GM12878 (cell line): ENCODE data around the gene ACAP1. TPM values are rescaled to one million over a fixed set of nuclear protein-coding genes. Genes with fewer than 3 reads are reported as not detected.

ENCODE experiments used
- BACH1 ChIP-seq: fragments of 450-650 bp; IDR thresholded peaks from 2 replicates; pipeline ENCODE4 v1.6.1; 2017; ENCODE audit warnings: mild to moderate bottlenecking, borderline replicate concordance
- CHD2 ChIP-seq: IDR thresholded peaks from 2 replicates; pipeline ENCODE4 v1.6.1; 2011; ENCODE audit warnings: low read depth, low read length, improper control_type of control experiment, borderline replicate concordance
- EP300 ChIP-seq, 2 experiments: fragments of 150-350 bp in 1 of 2; IDR thresholded peaks; 2 replicates each; pipeline ENCODE4 v1.6.1; 2011 to 2012; ENCODE audit warnings: low read depth in 2 of 2, low read length in 2 of 2, borderline replicate concordance in 1 of 2, improper control_type of control experiment in 1 of 2, inconsistent platforms in 1 of 2; ENCODE audit not compliant: control insufficient read depth in 1 of 2
- POLR2A ChIP-seq: IDR thresholded peaks from 2 replicates; pipeline ENCODE4 v1.6.1; 2011; ENCODE audit warnings: low read depth, mild to moderate bottlenecking, low read length
- POLR2AphosphoS5 ChIP-seq: IDR thresholded peaks from 2 replicates; pipeline ENCODE4 v1.6.1; 2011; ENCODE audit warnings: mild to moderate bottlenecking, low read length, inconsistent platforms
- POU2F2 ChIP-seq: IDR thresholded peaks from 3 replicates; pipeline ENCODE4 v1.6.1; 2011; ENCODE audit warnings: low read depth, mild to moderate bottlenecking, low read length, borderline replicate concordance
- SP1 ChIP-seq: IDR thresholded peaks from one replicate; pipeline ENCODE4 v1.6.1; 2011; ENCODE audit warnings: low read depth, low read length
- SRF ChIP-seq, 2 experiments: IDR thresholded peaks; 2 replicates each; pipeline ENCODE4 v1.6.1; 2011; ENCODE audit warnings: low read depth in 2 of 2, low read length in 2 of 2, mild to moderate bottlenecking in 1 of 2, moderate library complexity in 1 of 2
- TARDBP ChIP-seq: IDR thresholded peaks from 2 replicates; pipeline ENCODE4 v1.6.1; 2016; ENCODE audit warnings: borderline replicate concordance
- TCF7 ChIP-seq: IDR thresholded peaks from 2 replicates; pipeline ENCODE4 v1.6.1; 2014; ENCODE audit warnings: antibody characterized with exemption, borderline replicate concordance
- ZNF207 ChIP-seq: fragments of 450-650 bp; IDR thresholded peaks from 2 replicates; pipeline ENCODE4 v1.6.1; 2014; ENCODE audit warnings: antibody characterized with exemption, mild to moderate bottlenecking, borderline replicate concordance
- polyA plus RNA-seq, 11 experiments: library from polyadenylated mRNA; depleted of rRNA in 4 of 11; unstranded in 6 of 11; stranded (reverse) in 5 of 11; fragments of >200 nt; fragmentation: Nextera tagmentation in 4 of 11; fragmentation: Illumina TruSeq in 1 of 11; extraction: Ambion mirVana in 4 of 11; extraction: Trizol in 1 of 11; gene quantifications; 1 replicate in 1 of 11; 2 replicates in 10 of 11; pipeline versions ENCODE4 v1.2.1 to v1.2.3, GENCODE V29; 2011 to 2016; ENCODE audit warnings: inconsistent platforms in 2 of 11, missing spikeins in 2 of 11, low read depth in 1 of 11
- total RNA-seq, 4 experiments: library from RNA; depleted of rRNA in 3 of 4; stranded (reverse); fragments of >200 nt in 3 of 4; fragmentation: Illumina TruSeq in 1 of 4; extraction: Trizol in 1 of 4; gene quantifications; 2 replicates each; pipeline versions ENCODE4 v1.2.1 to v1.2.3, GENCODE V29; 2013 to 2021
- TF ChIP-seq, protein P1 (sequence below): fragments of 450-650 bp; IDR thresholded peaks from 2 replicates; pipeline ENCODE4 v1.6.1; 2016; ENCODE audit warnings: mild to moderate bottlenecking, moderate library complexity, borderline replicate concordance
- TF ChIP-seq, protein P2 (sequence below): IDR thresholded peaks from 2 replicates; pipeline ENCODE4 v1.6.1; 2011; ENCODE audit warnings: low read depth, low read length, improper control_type of control experiment, borderline replicate concordance
- TF ChIP-seq, protein P3 (sequence below): fragments of 450-650 bp; IDR thresholded peaks from 2 replicates; pipeline ENCODE4 v1.6.1; 2018; ENCODE audit warnings: borderline replicate concordance, mild to moderate bottlenecking; ENCODE audit not compliant: partially characterized antibody

Gene ACAP1
- total and polyA plus RNA-seq, 10 of the 15 experiments (the other 5 are each of a cell fraction or from before 2014, with no cell fraction given) = 5.7 to 245 (median 118) TPM

DNA sequence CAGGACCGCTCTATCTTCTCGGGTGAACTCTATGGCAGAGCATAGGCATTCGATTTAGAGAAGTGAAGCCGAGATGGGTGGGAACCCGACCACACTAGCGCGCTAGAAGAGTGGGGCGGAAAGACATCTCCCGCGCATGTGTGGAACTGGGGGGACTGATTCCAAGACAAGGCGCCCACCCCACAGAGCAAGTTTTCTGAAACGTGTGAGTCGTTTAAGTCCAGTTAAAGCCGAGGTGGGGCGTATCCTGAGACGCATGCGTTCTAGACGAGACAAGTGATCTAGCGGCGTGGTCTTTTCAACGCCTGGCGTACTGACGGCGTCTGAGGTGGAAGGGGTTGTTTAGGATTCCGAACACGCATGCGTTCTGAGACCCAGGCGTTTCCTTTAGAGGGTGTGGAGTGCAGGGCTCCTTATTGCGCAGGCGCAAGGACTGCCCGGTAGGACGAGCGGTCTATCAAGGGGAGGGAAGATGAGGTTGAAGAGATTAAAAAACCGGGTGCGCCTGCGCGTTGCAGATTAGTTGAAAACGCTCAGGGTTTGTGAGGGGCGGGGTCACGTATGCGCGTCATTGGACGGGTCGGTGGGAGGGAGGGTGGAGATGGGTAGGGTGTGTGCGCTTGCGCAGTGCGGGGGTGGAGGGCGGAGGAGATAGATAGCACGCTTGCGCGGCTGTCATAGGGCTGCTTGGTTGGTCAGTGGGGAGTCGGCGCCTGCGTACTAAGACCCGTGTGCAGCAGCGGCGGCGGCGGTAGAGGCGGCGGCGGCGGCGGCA is 29.2 kb upstream of the ACAP1 start, which contains the start of gene EIF5A (continued):
- TF ChIP-seq, protein P1, sequence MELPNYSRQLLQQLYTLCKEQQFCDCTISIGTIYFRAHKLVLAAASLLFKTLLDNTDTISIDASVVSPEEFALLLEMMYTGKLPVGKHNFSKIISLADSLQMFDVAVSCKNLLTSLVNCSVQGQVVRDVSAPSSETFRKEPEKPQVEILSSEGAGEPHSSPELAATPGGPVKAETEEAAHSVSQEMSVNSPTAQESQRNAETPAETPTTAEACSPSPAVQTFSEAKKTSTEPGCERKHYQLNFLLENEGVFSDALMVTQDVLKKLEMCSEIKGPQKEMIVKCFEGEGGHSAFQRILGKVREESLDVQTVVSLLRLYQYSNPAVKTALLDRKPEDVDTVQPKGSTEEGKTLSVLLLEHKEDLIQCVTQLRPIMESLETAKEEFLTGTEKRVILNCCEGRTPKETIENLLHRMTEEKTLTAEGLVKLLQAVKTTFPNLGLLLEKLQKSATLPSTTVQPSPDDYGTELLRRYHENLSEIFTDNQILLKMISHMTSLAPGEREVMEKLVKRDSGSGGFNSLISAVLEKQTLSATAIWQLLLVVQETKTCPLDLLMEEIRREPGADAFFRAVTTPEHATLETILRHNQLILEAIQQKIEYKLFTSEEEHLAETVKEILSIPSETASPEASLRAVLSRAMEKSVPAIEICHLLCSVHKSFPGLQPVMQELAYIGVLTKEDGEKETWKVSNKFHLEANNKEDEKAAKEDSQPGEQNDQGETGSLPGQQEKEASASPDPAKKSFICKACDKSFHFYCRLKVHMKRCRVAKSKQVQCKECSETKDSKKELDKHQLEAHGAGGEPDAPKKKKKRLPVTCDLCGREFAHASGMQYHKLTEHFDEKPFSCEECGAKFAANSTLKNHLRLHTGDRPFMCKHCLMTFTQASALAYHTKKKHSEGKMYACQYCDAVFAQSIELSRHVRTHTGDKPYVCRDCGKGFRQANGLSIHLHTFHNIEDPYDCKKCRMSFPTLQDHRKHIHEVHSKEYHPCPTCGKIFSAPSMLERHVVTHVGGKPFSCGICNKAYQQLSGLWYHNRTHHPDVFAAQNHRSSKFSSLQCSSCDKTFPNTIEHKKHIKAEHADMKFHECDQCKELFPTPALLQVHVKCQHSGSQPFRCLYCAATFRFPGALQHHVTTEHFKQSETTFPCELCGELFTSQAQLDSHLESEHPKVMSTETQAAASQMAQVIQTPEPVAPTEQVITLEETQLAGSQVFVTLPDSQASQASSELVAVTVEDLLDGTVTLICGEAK = peak; percentile 61; the same call in 1 of the 2 replicates
- TF ChIP-seq BACH1 (peak; percentile 30; the same call in 1 of the 2 replicates), TARDBP (peak; percentile 84; the same call in 1 of the 2 replicates), POLR2A (peak; percentile 84), POU2F2 (peak; percentile 23; the same call in 1 of the 3 replicates), SP1 (peak; percentile 20), CHD2 (peak; percentile 50; the same call in 1 of the 2 replicates), POLR2AphosphoS5 (peak; percentile 92), ZNF207 (no peak), TCF7 (no peak), SRF (IDR thresholded peaks at IDR 0.05; ENCODE audit: low read depth in 2 of 2, low read length in 2 of 2) (peak in 1 of 2 experiments; percentile 88; a peak in 2 of 4 replicates), EP300 (IDR thresholded peaks at IDR 0.05; ENCODE audit: borderline replicate concordance in 1 of 2, control insufficient read depth in 1 of 2, low read depth in 2 of 2, low read length in 2 of 2) (0 out of 4 replicates have a peak, but pooled peaks of 1 of the 2 experiments have one; percentile 54)
- TF ChIP-seq, protein P2, sequence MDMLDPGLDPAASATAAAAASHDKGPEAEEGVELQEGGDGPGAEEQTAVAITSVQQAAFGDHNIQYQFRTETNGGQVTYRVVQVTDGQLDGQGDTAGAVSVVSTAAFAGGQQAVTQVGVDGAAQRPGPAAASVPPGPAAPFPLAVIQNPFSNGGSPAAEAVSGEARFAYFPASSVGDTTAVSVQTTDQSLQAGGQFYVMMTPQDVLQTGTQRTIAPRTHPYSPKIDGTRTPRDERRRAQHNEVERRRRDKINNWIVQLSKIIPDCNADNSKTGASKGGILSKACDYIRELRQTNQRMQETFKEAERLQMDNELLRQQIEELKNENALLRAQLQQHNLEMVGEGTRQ = no peak
- TF ChIP-seq, protein P3, sequence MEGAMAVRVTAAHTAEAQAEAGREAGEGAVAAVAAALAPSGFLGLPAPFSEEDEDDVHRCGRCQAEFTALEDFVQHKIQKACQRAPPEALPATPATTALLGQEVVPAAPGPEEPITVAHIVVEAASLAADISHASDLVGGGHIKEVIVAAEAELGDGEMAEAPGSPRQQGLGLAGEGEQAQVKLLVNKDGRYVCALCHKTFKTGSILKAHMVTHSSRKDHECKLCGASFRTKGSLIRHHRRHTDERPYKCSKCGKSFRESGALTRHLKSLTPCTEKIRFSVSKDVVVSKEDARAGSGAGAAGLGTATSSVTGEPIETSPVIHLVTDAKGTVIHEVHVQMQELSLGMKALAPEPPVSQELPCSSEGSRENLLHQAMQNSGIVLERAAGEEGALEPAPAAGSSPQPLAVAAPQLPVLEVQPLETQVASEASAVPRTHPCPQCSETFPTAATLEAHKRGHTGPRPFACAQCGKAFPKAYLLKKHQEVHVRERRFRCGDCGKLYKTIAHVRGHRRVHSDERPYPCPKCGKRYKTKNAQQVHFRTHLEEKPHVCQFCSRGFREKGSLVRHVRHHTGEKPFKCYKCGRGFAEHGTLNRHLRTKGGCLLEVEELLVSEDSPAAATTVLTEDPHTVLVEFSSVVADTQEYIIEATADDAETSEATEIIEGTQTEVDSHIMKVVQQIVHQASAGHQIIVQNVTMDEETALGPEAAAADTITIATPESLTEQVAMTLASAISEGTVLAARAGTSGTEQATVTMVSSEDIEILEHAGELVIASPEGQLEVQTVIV = peak; percentile 63
